Panc1 (cell line): ENCODE data around the gene CYP24A1. TPM values are rescaled to one million over a fixed set of nuclear protein-coding genes. Genes with fewer than 3 reads are reported as not detected.

Source experiments
- ATAC-seq: fragments of 200-7000 bp; cut with Tn5 transposase; 2 replicates; pipeline ENCODE4 v1.9.1; 2020; ENCODE audit warnings: mild to moderate bottlenecking, moderate library complexity
- BruUV-seq: library from RNA; stranded (reverse); fragments of 400-500 nt; replicated peaks from 2 replicates; lab custom pipeline; 2021; lab: Mats Ljungman, UMichigan
- CTCF ChIA-PET: fragments of 300-600 bp; sonication (Branson Sonifier 250); formaldehyde crosslinking; loops from one replicate; lab custom pipeline; 2022; ENCODE audit warnings: antibody characterized with exemption; lab: Charles Lee
- POLR2A ChIA-PET: fragments of 300-600 bp; sonication (Branson Sonifier 250); formaldehyde crosslinking; loops from one replicate; lab custom pipeline; 2022; ENCODE audit warnings: antibody characterized with exemption; lab: Charles Lee
- DNase-seq: peaks from one replicate; pipeline ENCODE4 v3.0.0-alpha.2; 2010; ENCODE audit warnings: low read depth, low spot score
- H3K27ac ChIP-seq: 2 replicates; pipeline ENCODE4 v1.5.1; 2011; ENCODE audit warnings: mild to moderate bottlenecking, low read length, inconsistent platforms
- H3K27me3 ChIP-seq: fragments of 200-500 bp; sonication (Bioruptor generic); 2 replicates; pipeline ENCODE4 v1.6.0; 2014; ENCODE audit warnings: low read length, inconsistent platforms; ENCODE audit not compliant: control insufficient read depth, insufficient read depth
- H3K36me3 ChIP-seq: fragments of 200-500 bp; sonication (Bioruptor generic); 2 replicates; pipeline ENCODE4 v1.5.1; 2014; ENCODE audit warnings: inconsistent platforms, mild to moderate bottlenecking, low read length, moderate library complexity; ENCODE audit not compliant: control insufficient read depth, insufficient read depth
- H3K4me1 ChIP-seq: 2 replicates; pipeline ENCODE4 v1.5.1; 2011; ENCODE audit warnings: inconsistent platforms, mild to moderate bottlenecking, low read length, moderate library complexity; ENCODE audit not compliant: control insufficient read depth, insufficient read depth
- H3K4me3 ChIP-seq, 2 experiments: 2 replicates each; pipeline ENCODE4 v1.5.1; 2011 to 2012; ENCODE audit warnings: low read depth in 2 of 2, low read length in 2 of 2, mild to moderate bottlenecking in 2 of 2, inconsistent platforms in 1 of 2, moderate library complexity in 1 of 2
- H3K9me3 ChIP-seq: fragments of 200-500 bp; sonication (Bioruptor generic); 2 replicates; pipeline ENCODE4 v1.5.1; 2014; ENCODE audit warnings: low read depth, mild to moderate bottlenecking, inconsistent platforms, low read length, moderate library complexity; ENCODE audit not compliant: control insufficient read depth, insufficient read depth
- POLR2AphosphoS5 ChIP-seq: IDR thresholded peaks from 2 replicates; pipeline ENCODE4 v1.6.1; 2012; ENCODE audit warnings: mild to moderate bottlenecking, low read depth, low read length, moderate library complexity
- REST ChIP-seq, 2 experiments: IDR thresholded peaks; 2 replicates each; pipeline ENCODE4 v1.6.1; 2011 to 2012; ENCODE audit warnings: low read depth in 2 of 2, control low read depth in 1 of 2, low read length in 1 of 2, mild to moderate bottlenecking in 1 of 2, moderate library complexity in 1 of 2; ENCODE audit not compliant: insufficient read depth in 1 of 2
- SIN3A ChIP-seq: IDR thresholded peaks from 2 replicates; pipeline ENCODE4 v1.6.1; 2012; ENCODE audit warnings: low read depth, mild to moderate bottlenecking, low read length, moderate library complexity, borderline replicate concordance; ENCODE audit not compliant: insufficient read depth
- TCF7L2 ChIP-seq: IDR thresholded peaks from 2 replicates; pipeline ENCODE4 v1.6.1; 2011; ENCODE audit warnings: mild to moderate bottlenecking, low read depth, low read length, inconsistent platforms
- in situ Hi-C: cut with HindIII; loops from 2 replicates; pipeline ENCODE4 v1.10.0; 2016; ENCODE audit warnings: low sequenced_read_pairs, low pct_unique_long_range_greater_than_20kb
- intact Hi-C: fragments of 100-400 bp; cut with micrococcal nuclease; formaldehyde crosslinking; loops from one replicate; pipeline ENCODE4 v1.10.0; 2022; ENCODE audit not compliant: unreplicated experiment
- total RNA-seq: library from RNA; stranded (reverse); gene quantifications from one replicate; pipeline ENCODE4 v1.2.1, GENCODE V29; 2021; ENCODE audit not compliant: unreplicated experiment
- TF ChIP-seq, protein P1 (sequence below): fragments of 450-650 bp; IDR thresholded peaks from 2 replicates; pipeline ENCODE4 v1.5.1; 2017; ENCODE audit warnings: mild to moderate bottlenecking

CYP24A1 gene
- total RNA-seq, 1 experiment from 2014 or later, result 3.0 TPM

GRCh38 chr20:54165803-54166202, 8.0 kb downstream of the CYP24A1 start:
- H3K4me1 ChIP-seq, result peaks cover 7% of the 10 kb centered on the region
- intact Hi-C loops (no loop called here), in situ Hi-C loops (no loop called here)
- BruUV-seq, result no TSS peak
- POLR2A ChIA-PET, result no interaction called here
- no peak overlapping the region for H3K4me3 ChIP-seq
- ATAC-seq (no peak), DNase-seq (no peak)
- no peak for TF ChIP-seq TCF7L2
- TF ChIP-seq REST (IDR thresholded peaks at IDR 0.05; ENCODE audit: insufficient read depth in 1 of 2, low read depth in 2 of 2, low read length in 1 of 2), result no peak
- TF ChIP-seq SIN3A, result no peak
- TF ChIP-seq, protein P1, sequence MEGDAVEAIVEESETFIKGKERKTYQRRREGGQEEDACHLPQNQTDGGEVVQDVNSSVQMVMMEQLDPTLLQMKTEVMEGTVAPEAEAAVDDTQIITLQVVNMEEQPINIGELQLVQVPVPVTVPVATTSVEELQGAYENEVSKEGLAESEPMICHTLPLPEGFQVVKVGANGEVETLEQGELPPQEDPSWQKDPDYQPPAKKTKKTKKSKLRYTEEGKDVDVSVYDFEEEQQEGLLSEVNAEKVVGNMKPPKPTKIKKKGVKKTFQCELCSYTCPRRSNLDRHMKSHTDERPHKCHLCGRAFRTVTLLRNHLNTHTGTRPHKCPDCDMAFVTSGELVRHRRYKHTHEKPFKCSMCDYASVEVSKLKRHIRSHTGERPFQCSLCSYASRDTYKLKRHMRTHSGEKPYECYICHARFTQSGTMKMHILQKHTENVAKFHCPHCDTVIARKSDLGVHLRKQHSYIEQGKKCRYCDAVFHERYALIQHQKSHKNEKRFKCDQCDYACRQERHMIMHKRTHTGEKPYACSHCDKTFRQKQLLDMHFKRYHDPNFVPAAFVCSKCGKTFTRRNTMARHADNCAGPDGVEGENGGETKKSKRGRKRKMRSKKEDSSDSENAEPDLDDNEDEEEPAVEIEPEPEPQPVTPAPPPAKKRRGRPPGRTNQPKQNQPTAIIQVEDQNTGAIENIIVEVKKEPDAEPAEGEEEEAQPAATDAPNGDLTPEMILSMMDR, result no peak
- no peak for TF ChIP-seq POLR2AphosphoS5
- H3K27me3 ChIP-seq, result peaks cover 7% of the 10 kb centered on the region
- H3K27ac ChIP-seq, result no peak overlapping the region
- no peaks in the 10 kb centered on the region for H3K36me3 ChIP-seq
- H3K9me3 ChIP-seq, result no peaks in the 10 kb centered on the region
- CTCF ChIA-PET, result no interaction called here

- Histone ChIP-seq H3K27me3 (peaks cover 3% of the 10 kb centered on the region), H3K9me3 (no peaks in the 10 kb centered on the region), H3K4me3 (no peak overlapping the region), H3K36me3 (no peaks in the 10 kb centered on the region), H3K27ac (no peak overlapping the region), H3K4me1 (peaks cover 7% of the 10 kb centered on the region; the same call in 1 of the 2 replicates)
- ChIA-PET POLR2A (interaction anchor here (0.7 kb wide), 1 partner anchor 378 kb away, joined by 7 read pairs; no protein-coding TSS in a partner anchor), CTCF (no interaction called here)
- in situ Hi-C loops, result no loop called here
- ATAC-seq (no peak), DNase-seq (no peak)
- no TSS peak for BruUV-seq
- TF ChIP-seq POLR2AphosphoS5, result no peak
- intact Hi-C loops, result no loop called here
Observed at GRCh38 chr20:54165014-54165413, 8.8 kb downstream of the CYP24A1 start.

DNA sequence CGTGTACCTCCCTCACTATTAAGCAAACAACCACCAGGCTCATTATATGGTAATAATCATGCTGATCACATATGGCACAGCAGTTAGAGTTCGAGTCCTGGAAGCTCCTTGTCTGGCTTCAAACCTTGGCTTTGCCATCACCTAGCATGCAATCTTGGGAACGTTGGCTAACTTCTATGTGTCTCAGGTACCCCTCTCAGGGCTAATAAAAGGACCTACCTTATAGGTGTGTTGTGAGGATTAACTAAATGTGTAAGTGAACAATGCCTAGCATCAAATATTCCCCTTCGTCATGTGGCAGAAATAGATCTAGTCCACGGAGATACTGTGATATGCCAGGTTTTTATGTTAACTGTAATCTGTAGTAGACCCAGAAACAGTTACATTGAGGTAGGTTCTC, 10.4 kb downstream of the CYP24A1 start:
- intact Hi-C loops (no loop called here), in situ Hi-C loops (no loop called here)
- H3K4me3 ChIP-seq, result no peak overlapping the region
- no peaks in the 10 kb centered on the region for H3K36me3 ChIP-seq
- no peaks in the 10 kb centered on the region for H3K9me3 ChIP-seq
- ChIA-PET CTCF (interaction anchor here (0.6 kb wide), 1 partner anchor 18 kb away, joined by 3 read pairs; no protein-coding TSS in a partner anchor), POLR2A (no interaction called here)
- no peaks in the 10 kb centered on the region for H3K27me3 ChIP-seq
- DNase-seq (no peak), ATAC-seq (no peak)
- TF ChIP-seq POLR2AphosphoS5, result no peak
- TF ChIP-seq TCF7L2, result no peak
- no peak for TF ChIP-seq REST (IDR thresholded peaks at IDR 0.05; ENCODE audit: insufficient read depth in 1 of 2, low read depth in 2 of 2, low read length in 1 of 2)
- TF ChIP-seq, protein P1, result no peak
- no peak for TF ChIP-seq SIN3A
- no peak overlapping the region for H3K27ac ChIP-seq
- H3K4me1 ChIP-seq, result no peaks in the 10 kb centered on the region
- no TSS peak for BruUV-seq
